Measurements from ENCODE around the gene CAD. TPM values are rescaled to one million over a fixed set of nuclear protein-coding genes. Genes with fewer than 3 reads are reported as not detected.

The CAD gene
- total RNA-seq (100 to 1,000 TPM in 2 of 5 donors, 10 to 100 TPM in 3; 12.2 to 130 (median 78.2) TPM), polyA plus RNA-seq (10 to 100 TPM in 1 of 3 donors, 1 to 10 TPM in 2; 4.4 to 16.5 (median 6.5) TPM)
- long read RNA-seq, donor 1: 0 reads
- long read RNA-seq, donor 2: 0 reads
- long read RNA-seq, donor 3: 0 reads
- long read RNA-seq, donor 4: 0 reads
- long read RNA-seq, donor 5: 0 reads
- long read RNA-seq, donor 6: 0 reads
- long read RNA-seq, donor 7: 0 reads
- long read RNA-seq, donor 8: 0 reads
- long read RNA-seq, donor 9: 0 reads
- long read RNA-seq, donor 10: 0 reads

DNA sequence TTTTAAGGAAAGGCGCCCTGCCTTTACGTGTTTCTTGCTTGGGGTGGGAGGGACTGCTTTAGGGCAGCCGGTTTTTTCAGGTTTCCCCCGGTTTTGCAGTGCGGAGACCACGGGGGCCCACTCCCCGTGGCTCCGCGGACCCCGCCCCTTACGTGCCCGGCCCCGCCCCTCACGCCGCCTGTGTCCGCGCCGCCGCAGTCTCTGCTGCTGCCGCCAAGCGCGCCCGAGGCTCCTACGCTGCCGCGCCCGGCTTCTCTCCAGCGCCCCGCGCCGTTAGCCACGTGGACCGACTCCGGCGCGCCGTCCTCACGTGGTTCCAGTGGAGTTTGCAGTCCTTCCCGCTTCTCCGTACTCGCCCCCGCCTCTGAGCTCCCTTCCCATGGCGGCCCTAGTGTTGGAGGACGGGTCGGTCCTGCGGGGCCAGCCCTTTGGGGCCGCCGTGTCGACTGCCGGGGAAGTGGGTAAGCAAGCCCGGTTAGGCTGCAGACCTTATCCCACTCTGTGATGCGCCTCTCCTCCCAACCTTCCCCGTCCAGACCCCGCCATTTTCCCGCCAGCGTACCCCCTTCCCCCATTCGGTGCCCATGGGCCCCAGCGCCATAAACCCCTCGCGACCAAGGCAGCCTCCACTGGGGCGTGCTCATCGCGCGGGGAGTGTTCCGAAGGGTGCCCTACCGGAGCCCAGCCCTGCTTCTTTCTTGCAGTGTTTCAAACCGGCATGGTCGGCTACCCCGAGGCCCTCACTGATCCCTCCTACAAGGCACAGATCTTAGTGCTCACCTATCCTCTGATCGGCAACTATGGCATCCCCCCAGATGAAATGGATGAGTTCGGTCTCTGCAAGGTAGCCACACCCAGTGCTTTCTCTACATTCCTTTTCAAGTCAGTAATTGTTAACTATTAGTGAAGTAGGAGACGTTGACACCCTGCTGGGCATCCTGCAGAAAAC lies at the start of gene CAD:
TSS of gene CAD (plus strand) at position 197 of the 949 bp plus-strand sequence. CDS start at position 380, 183 bp downstream.
- H3K4me1 ChIP-seq: peaks cover 10 to 39% (median 28%) of the 10 kb centered on the region in 4 donors
- DNase-seq: peak; percentile 86 to 96
- H3K27ac ChIP-seq: peak within 1 kb of the TSS in 4 of 5 donors; percentile 46 to 84 (median 72)
- 0 to 2% (median 1%) methylated on average over 44 to 72 of the region's 72 CpGs for WGBS, 5 donors
- intact Hi-C loops (cut with DNase I; ENCODE audit: low total_unique reads): no loop called here
- H3K36me3 ChIP-seq: peaks cover 8 to 41% (median 31%) of the 10 kb centered on the region in 4 donors
- no peaks in the 10 kb centered on the region for H3K9me3 ChIP-seq
- no peaks in the 10 kb centered on the region for H3K27me3 ChIP-seq
- TF ChIP-seq POLR2AphosphoS5 (IDR thresholded peaks at IDR 0.05) (peak in 2 of 3 donors; percentile 53 to 90), POLR2A (IDR thresholded peaks at IDR 0.05) (no peak), EP300 (IDR thresholded peaks at IDR 0.05) (no peak)
- TF ChIP-seq, protein P1, sequence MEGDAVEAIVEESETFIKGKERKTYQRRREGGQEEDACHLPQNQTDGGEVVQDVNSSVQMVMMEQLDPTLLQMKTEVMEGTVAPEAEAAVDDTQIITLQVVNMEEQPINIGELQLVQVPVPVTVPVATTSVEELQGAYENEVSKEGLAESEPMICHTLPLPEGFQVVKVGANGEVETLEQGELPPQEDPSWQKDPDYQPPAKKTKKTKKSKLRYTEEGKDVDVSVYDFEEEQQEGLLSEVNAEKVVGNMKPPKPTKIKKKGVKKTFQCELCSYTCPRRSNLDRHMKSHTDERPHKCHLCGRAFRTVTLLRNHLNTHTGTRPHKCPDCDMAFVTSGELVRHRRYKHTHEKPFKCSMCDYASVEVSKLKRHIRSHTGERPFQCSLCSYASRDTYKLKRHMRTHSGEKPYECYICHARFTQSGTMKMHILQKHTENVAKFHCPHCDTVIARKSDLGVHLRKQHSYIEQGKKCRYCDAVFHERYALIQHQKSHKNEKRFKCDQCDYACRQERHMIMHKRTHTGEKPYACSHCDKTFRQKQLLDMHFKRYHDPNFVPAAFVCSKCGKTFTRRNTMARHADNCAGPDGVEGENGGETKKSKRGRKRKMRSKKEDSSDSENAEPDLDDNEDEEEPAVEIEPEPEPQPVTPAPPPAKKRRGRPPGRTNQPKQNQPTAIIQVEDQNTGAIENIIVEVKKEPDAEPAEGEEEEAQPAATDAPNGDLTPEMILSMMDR (IDR thresholded peaks at IDR 0.05): peak in 3 of 7 experiments; percentile 14 to 48 (median 17)
- peak within 1 kb of the TSS; percentile 51 to 87 (median 66) for H3K4me3 ChIP-seq

DNA sequence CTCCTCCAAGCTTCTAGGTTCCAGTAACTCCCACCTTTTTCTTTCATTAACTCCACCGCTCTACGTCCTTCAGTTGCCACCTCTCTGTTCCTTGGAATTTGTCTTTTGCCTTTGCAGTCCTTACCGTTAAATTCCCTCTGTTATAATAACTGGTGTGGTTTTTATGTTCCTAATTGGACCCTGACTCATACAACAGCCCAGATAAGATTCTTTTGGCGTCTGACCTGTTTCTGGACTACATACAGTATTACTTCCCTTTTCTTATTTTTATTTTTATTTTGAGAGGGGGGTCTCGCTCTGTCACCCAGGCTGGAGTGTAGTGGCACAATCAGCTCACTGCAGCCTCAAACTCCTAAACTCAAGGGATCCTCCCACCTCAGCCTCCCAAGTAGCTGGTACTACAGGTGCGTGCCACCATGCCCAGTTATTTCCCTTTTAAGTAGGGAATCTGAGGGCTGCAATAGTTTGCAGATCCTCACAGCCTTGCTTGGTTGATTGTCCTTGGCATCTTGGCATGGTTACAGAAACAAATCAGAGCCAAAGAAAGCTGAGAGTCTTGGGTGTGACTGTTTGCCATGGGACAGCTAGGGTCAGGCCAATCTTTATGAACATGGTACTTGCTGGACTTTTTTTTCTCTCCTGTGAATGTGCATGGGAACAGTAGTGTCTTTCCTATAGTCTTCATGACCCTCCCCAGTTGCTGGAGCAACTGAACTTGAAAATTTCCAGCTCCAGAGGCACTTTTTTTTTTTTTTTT lies 46.4 kb upstream of the CAD start:
- WGBS, 5 donors: 56 to 68% (median 64%) methylated on average over 6 of the region's 6 CpGs
- no peaks in the 10 kb centered on the region for H3K9me3 ChIP-seq
- intact Hi-C loops (cut with DNase I; ENCODE audit: low total_unique reads): no loop called here
- H3K36me3 ChIP-seq: no peaks in the 10 kb centered on the region
- H3K4me1 ChIP-seq: peaks cover 0 to 16% (median 9%) of the 10 kb centered on the region in 4 donors
- DNase-seq: no peak
- no peak overlapping the region for H3K27ac ChIP-seq
- peak overlapping the region in 1 of 4 donors; percentile 31 for H3K4me3 ChIP-seq
- peaks cover 0 to 19% (median 0%) of the 10 kb centered on the region in 3 donors for H3K27me3 ChIP-seq
- TF ChIP-seq, protein P1 (IDR thresholded peaks at IDR 0.05): no peak
- TF ChIP-seq EP300 (IDR thresholded peaks at IDR 0.05): no peak
- TF ChIP-seq POLR2AphosphoS5 (IDR thresholded peaks at IDR 0.05): no peak
- no peak for TF ChIP-seq POLR2A (IDR thresholded peaks at IDR 0.05)

DNA sequence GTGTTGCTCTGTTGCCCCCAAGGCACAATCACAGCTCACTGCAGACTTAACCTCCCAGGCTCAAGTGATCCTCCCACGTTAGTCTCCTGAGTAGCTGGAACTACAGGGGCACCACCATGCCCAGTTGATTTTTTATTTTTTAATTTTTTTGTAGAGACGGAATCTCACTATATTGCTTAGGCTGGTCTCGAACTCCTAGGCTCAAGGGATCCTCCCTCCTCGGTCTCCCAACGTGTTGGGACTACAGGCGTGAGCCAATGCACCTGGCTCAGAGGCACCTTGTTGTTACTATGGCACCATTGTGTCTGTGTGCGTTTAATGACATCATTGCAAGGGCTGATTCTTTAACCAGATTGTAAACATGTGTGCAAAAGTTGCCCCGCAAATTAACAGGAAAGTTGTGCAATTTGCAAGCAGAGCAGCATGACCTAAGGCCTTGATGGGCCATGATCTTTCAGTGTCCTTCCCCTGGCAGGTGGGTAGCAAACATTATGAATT lies 45.8 kb upstream of the CAD start:
- Histone ChIP-seq H3K9me3 (no peaks in the 10 kb centered on the region), H3K27me3 (peaks cover 0 to 23% (median 0%) of the 10 kb centered on the region in 3 donors), H3K27ac (no peak overlapping the region), H3K36me3 (no peaks in the 10 kb centered on the region), H3K4me3 (no peak overlapping the region), H3K4me1 (peaks cover 0 to 16% (median 9%) of the 10 kb centered on the region in 4 donors)
- intact Hi-C loops (cut with DNase I; ENCODE audit: low total_unique reads): no loop called here
- WGBS, 5 donors: 51 to 58% (median 54%) methylated on average over 8 of the region's 8 CpGs
- TF ChIP-seq, protein P1 (IDR thresholded peaks at IDR 0.05): no peak
- no peak for TF ChIP-seq EP300 (IDR thresholded peaks at IDR 0.05)
- TF ChIP-seq POLR2A (IDR thresholded peaks at IDR 0.05): no peak
- no peak for TF ChIP-seq POLR2AphosphoS5 (IDR thresholded peaks at IDR 0.05)
- DNase-seq: no peak

Data from stomach (tissue), 19 donors.